ENCODE measurements around the gene ODAD4.

Gene ODAD4

GRCh38 chr17:41913798-41914197, 16.6 kb upstream of the ODAD4 start:
- no peak for TF ChIP-seq CTCF (IDR thresholded peaks at IDR 0.05; ENCODE audit: low read length, missing control alignments)
- no peak for DNase-seq (ENCODE audit: low read depth)
- H3K4me3 ChIP-seq (replicated peaks; ENCODE audit: low read depth, low read length): no peak overlapping the region

- no peak for DNase-seq (ENCODE audit: low read depth)
- TF ChIP-seq CTCF (IDR thresholded peaks at IDR 0.05; ENCODE audit: low read length, missing control alignments): no peak
- no peak overlapping the region for H3K4me3 ChIP-seq (replicated peaks; ENCODE audit: low read depth, low read length)
These were observed 16.1 kb upstream of the ODAD4 start for GRCh38 chr17:41914358-41914766.

- no peak for TF ChIP-seq CTCF (IDR thresholded peaks at IDR 0.05; ENCODE audit: low read length, missing control alignments)
- DNase-seq (ENCODE audit: low read depth): no peak
- no peak overlapping the region for H3K4me3 ChIP-seq (replicated peaks; ENCODE audit: low read depth, low read length)
These were observed 15.4 kb upstream of the ODAD4 start for GRCh38 chr17:41915020-41915419.

GRCh38 chr17:41915566-41915965, 14.9 kb upstream of the ODAD4 start:
- no peak for DNase-seq (ENCODE audit: low read depth)
- H3K4me3 ChIP-seq (replicated peaks; ENCODE audit: low read depth, low read length): no peak overlapping the region
- TF ChIP-seq CTCF (IDR thresholded peaks at IDR 0.05; ENCODE audit: low read length, missing control alignments): no peak

GRCh38 chr17:41917192-41917591, 13.2 kb upstream of the ODAD4 start:
- H3K4me3 ChIP-seq (replicated peaks; ENCODE audit: low read depth, low read length): peak overlapping the region; percentile 97
- DNase-seq (ENCODE audit: low read depth): peak; percentile 64
- no peak for TF ChIP-seq CTCF (IDR thresholded peaks at IDR 0.05; ENCODE audit: low read length, missing control alignments)

- peak; percentile 39 for DNase-seq (ENCODE audit: low read depth)
- TF ChIP-seq CTCF (IDR thresholded peaks at IDR 0.05; ENCODE audit: low read length, missing control alignments): no peak
- peak overlapping the region; percentile 97 for H3K4me3 ChIP-seq (replicated peaks; ENCODE audit: low read depth, low read length)
These were observed 12.6 kb upstream of the ODAD4 start for GRCh38 chr17:41917679-41918313.

Data from fibroblast of pulmonary artery (primary cell).